HepG2 (cell line): ENCODE data around the gene S100A4. TPM values are rescaled to one million over a fixed set of nuclear protein-coding genes. Genes with fewer than 3 reads are reported as not detected.

Source experiments
- FOXO1 ChIP-seq: sonication (generic); formaldehyde crosslinking; IDR thresholded peaks from 2 replicates; pipeline ENCODE4 v1.4.0; 2020; ENCODE audit warnings: missing genetic modification reagents
- MLX ChIP-seq: IDR thresholded peaks from 2 replicates; pipeline ENCODE4 v1.6.1; 2016
- NR2F6 ChIP-seq, 2 experiments: IDR thresholded peaks; 2 replicates each; pipeline ENCODE4 v1.6.1; 2016; ENCODE audit warnings: antibody characterized with exemption in 1 of 2, mild to moderate bottlenecking in 1 of 2
- PBX3 ChIP-seq: sonication (generic); formaldehyde crosslinking; IDR thresholded peaks from 2 replicates; pipeline ENCODE4 v1.8.1; 2023; ENCODE audit warnings: missing genetic modification reagents, inconsistent platforms, borderline replicate concordance
- TOE1 ChIP-seq: sonication (generic); formaldehyde crosslinking; IDR thresholded peaks from 2 replicates; pipeline ENCODE4 v1.4.0; 2020; ENCODE audit warnings: mild to moderate bottlenecking, missing genetic modification reagents
- ZNF20 ChIP-seq: sonication (generic); formaldehyde crosslinking; IDR thresholded peaks from 2 replicates; pipeline ENCODE4 v1.4.0; 2020; ENCODE audit warnings: mild to moderate bottlenecking, moderate library complexity, missing genetic modification reagents
- ZNF232 ChIP-seq: sonication (generic); formaldehyde crosslinking; IDR thresholded peaks from 2 replicates; pipeline ENCODE4 v1.4.0; 2020; ENCODE audit warnings: missing genetic modification reagents, borderline replicate concordance
- ZNF263 ChIP-seq: sonication (generic); formaldehyde crosslinking; IDR thresholded peaks from 2 replicates; pipeline ENCODE4 v1.4.0; 2020; ENCODE audit warnings: missing genetic modification reagents
- ZNF318 ChIP-seq: sonication (generic); formaldehyde crosslinking; IDR thresholded peaks from 2 replicates; pipeline ENCODE4 v1.4.0; 2020; ENCODE audit warnings: mild to moderate bottlenecking, missing genetic modification reagents
- ZNF34 ChIP-seq: sonication (generic); formaldehyde crosslinking; IDR thresholded peaks from 2 replicates; pipeline ENCODE4 v1.4.0; 2020; ENCODE audit warnings: mild to moderate bottlenecking, missing genetic modification reagents, borderline replicate concordance
- ZNF768 ChIP-seq: sonication (generic); formaldehyde crosslinking; IDR thresholded peaks from 2 replicates; pipeline ENCODE4 v1.4.0; 2020; ENCODE audit warnings: missing genetic modification reagents
- ZNF788 ChIP-seq: sonication (generic); formaldehyde crosslinking; IDR thresholded peaks from 2 replicates; pipeline ENCODE4 v1.5.0; 2020; ENCODE audit warnings: mild to moderate bottlenecking, missing genetic modification reagents, borderline replicate concordance
- ZSCAN20 ChIP-seq: sonication (generic); formaldehyde crosslinking; IDR thresholded peaks from 2 replicates; pipeline ENCODE4 v1.4.0; 2020; ENCODE audit warnings: missing genetic modification reagents, mild to moderate bottlenecking, borderline replicate concordance
- ZZZ3 ChIP-seq: sonication (generic); formaldehyde crosslinking; IDR thresholded peaks from 2 replicates; pipeline ENCODE4 v1.4.0; 2020; ENCODE audit warnings: missing genetic modification reagents, mild to moderate bottlenecking, borderline replicate concordance
- polyA plus RNA-seq, 8 experiments: library from polyadenylated mRNA; depleted of rRNA in 3 of 8; stranded (reverse) in 7 of 8; unstranded in 1 of 8; fragments of >200 nt; fragmentation: Illumina TruSeq in 4 of 8; extraction: Trizol in 4 of 8; gene quantifications; 2 replicates each; pipeline versions ENCODE4 v1.2.1 to v1.2.3, GENCODE V29; 2011 to 2016; ENCODE audit warnings: low read depth in 4 of 8, missing spikeins in 1 of 8, mixed read lengths in 1 of 8; ENCODE audit not compliant: insufficient read depth in 1 of 8
- total RNA-seq, 5 experiments: library from RNA; depleted of rRNA; stranded (reverse); fragments of >200 nt; fragmentation: Illumina TruSeq; extraction: Trizol; gene quantifications; 2 replicates each; pipeline ENCODE4 v1.2.3, GENCODE V29; 2016; ENCODE audit warnings: low read depth in 1 of 5
- TF ChIP-seq, protein P1 (sequence below): sonication (generic); formaldehyde crosslinking; IDR thresholded peaks from 2 replicates; pipeline ENCODE4 v1.4.0; 2020; ENCODE audit warnings: mild to moderate bottlenecking, missing genetic modification reagents
- TF ChIP-seq, protein P2 (sequence below): sonication (generic); formaldehyde crosslinking; IDR thresholded peaks from 2 replicates; pipeline ENCODE4 v1.4.0; 2020; ENCODE audit warnings: missing genetic modification reagents

Gene S100A4
- total and polyA plus RNA-seq, 2 of the 13 experiments (the other 11 are each of a cell fraction or from before 2014, with no cell fraction given): 12.9 to 20.2 TPM

GRCh38 chr1:153532769-153533599 is 12.6 kb downstream of the S100A4 start (continued):
- peak; percentile 71; the same call in 1 of the 2 replicates for TF ChIP-seq FOXO1 (CRISPR knock-in tag)
- no peak for TF ChIP-seq ZNF34 (CRISPR knock-in tag)
- no peak for TF ChIP-seq NR2F6 (IDR thresholded peaks at IDR 0.05)
- no peak for TF ChIP-seq NR2F6 (CRISPR knock-in tag; IDR thresholded peaks at IDR 0.05)
- TF ChIP-seq, protein P1, sequence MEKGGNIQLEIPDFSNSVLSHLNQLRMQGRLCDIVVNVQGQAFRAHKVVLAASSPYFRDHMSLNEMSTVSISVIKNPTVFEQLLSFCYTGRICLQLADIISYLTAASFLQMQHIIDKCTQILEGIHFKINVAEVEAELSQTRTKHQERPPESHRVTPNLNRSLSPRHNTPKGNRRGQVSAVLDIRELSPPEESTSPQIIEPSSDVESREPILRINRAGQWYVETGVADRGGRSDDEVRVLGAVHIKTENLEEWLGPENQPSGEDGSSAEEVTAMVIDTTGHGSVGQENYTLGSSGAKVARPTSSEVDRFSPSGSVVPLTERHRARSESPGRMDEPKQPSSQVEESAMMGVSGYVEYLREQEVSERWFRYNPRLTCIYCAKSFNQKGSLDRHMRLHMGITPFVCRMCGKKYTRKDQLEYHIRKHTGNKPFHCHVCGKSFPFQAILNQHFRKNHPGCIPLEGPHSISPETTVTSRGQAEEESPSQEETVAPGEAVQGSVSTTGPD (CRISPR knock-in tag): no peak
- TF ChIP-seq ZNF768 (CRISPR knock-in tag): no peak
- TF ChIP-seq, protein P2, sequence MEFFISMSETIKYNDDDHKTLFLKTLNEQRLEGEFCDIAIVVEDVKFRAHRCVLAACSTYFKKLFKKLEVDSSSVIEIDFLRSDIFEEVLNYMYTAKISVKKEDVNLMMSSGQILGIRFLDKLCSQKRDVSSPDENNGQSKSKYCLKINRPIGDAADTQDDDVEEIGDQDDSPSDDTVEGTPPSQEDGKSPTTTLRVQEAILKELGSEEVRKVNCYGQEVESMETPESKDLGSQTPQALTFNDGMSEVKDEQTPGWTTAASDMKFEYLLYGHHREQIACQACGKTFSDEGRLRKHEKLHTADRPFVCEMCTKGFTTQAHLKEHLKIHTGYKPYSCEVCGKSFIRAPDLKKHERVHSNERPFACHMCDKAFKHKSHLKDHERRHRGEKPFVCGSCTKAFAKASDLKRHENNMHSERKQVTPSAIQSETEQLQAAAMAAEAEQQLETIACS (CRISPR knock-in tag): no peak; the same call in 1 of the 2 replicates
- no peak for TF ChIP-seq ZSCAN20 (CRISPR knock-in tag)
- no peak for TF ChIP-seq ZNF318 (CRISPR knock-in tag)
- TF ChIP-seq ZNF788 (CRISPR knock-in tag): no peak; the same call in 1 of the 2 replicates
- no peak for TF ChIP-seq ZNF263 (CRISPR knock-in tag)
- no peak; the same call in 1 of the 2 replicates for TF ChIP-seq ZNF232 (CRISPR knock-in tag)
- TF ChIP-seq ZZZ3 (CRISPR knock-in tag): no peak
- no peak for TF ChIP-seq ZNF20
- TF ChIP-seq TOE1 (CRISPR knock-in tag): no peak
- TF ChIP-seq MLX (CRISPR knock-in tag): no peak
- TF ChIP-seq PBX3 (CRISPR knock-in tag): no peak
